OCI-M2 (cell line): ENCODE results near the gene ZMAT3.
"Not testable (repeated sequence)": the region's sequence is repeated elsewhere in the genome, so short reads cannot be mapped to it uniquely, and the experiment has no call there.

ENCODE experiments used
- DNase-seq: peaks from one replicate; lab custom pipeline; 2025; ENCODE audit not compliant: unreplicated experiment; lab: John Stamatoyannopoulos, UW

Gene ZMAT3

GRCh38 chr3:179068779-179069530 is 2.7 kb downstream of the ZMAT3 start:
- no peak for DNase-seq

- DNase-seq: no peak
These were observed 3.8 kb downstream of the ZMAT3 start for GRCh38 chr3:179067839-179068238.

- DNase-seq: no peak
These were observed 4.3 kb downstream of the ZMAT3 start for GRCh38 chr3:179067291-179067690.

- no peak for DNase-seq
These were observed 7.6 kb downstream of the ZMAT3 start for GRCh38 chr3:179063945-179064560.

GRCh38 chr3:179056326-179056725 is 15.3 kb downstream of the ZMAT3 start:
- DNase-seq: no peak

GRCh38 chr3:179054565-179054964 is 17.0 kb downstream of the ZMAT3 start:
- not testable (repeated sequence) for DNase-seq

GRCh38 chr3:179046497-179047353 is 24.9 kb downstream of the ZMAT3 start:
- no peak for DNase-seq

GRCh38 chr3:179045719-179046402 is 25.7 kb downstream of the ZMAT3 start:
- no peak for DNase-seq

- not testable (repeated sequence) for DNase-seq
These were observed 32.7 kb downstream of the ZMAT3 start for GRCh38 chr3:179038899-179039251.

- DNase-seq: no peak
These were observed 33.3 kb downstream of the ZMAT3 start for GRCh38 chr3:179038216-179038898.

- no peak for DNase-seq
These were observed 34.3 kb downstream of the ZMAT3 start for GRCh38 chr3:179037351-179037750.

GRCh38 chr3:179036626-179037300 is 34.8 kb downstream of the ZMAT3 start:
- DNase-seq: no peak

- no peak for DNase-seq
These were observed 35.4 kb downstream of the ZMAT3 start for GRCh38 chr3:179036226-179036625.

- no peak for DNase-seq
These were observed 36.4 kb downstream of the ZMAT3 start for GRCh38 chr3:179035232-179035631.

- DNase-seq: not testable (repeated sequence)
These were observed 38.3 kb downstream of the ZMAT3 start for GRCh38 chr3:179033304-179033657.

GRCh38 chr3:179032454-179033303 is 38.9 kb downstream of the ZMAT3 start:
- DNase-seq: not testable (repeated sequence)

GRCh38 chr3:179029096-179029495 is 42.5 kb downstream of the ZMAT3 start:
- DNase-seq: no peak

- DNase-seq: no peak
These were observed 43.2 kb downstream of the ZMAT3 start for GRCh38 chr3:179028408-179028807.

GRCh38 chr3:179027326-179027900 is 44.2 kb downstream of the ZMAT3 start:
- no peak for DNase-seq
